ENCODE measurements around the gene BCL7A. TPM values are rescaled to one million over a fixed set of nuclear protein-coding genes. Genes with fewer than 3 reads are reported as not detected.

The BCL7A gene
- total and polyA plus RNA-seq, 10 of the 15 experiments (the other 5 are each of a cell fraction or from before 2014, with no cell fraction given): 0.37 to 17.2 (median 11.7) TPM

DNA sequence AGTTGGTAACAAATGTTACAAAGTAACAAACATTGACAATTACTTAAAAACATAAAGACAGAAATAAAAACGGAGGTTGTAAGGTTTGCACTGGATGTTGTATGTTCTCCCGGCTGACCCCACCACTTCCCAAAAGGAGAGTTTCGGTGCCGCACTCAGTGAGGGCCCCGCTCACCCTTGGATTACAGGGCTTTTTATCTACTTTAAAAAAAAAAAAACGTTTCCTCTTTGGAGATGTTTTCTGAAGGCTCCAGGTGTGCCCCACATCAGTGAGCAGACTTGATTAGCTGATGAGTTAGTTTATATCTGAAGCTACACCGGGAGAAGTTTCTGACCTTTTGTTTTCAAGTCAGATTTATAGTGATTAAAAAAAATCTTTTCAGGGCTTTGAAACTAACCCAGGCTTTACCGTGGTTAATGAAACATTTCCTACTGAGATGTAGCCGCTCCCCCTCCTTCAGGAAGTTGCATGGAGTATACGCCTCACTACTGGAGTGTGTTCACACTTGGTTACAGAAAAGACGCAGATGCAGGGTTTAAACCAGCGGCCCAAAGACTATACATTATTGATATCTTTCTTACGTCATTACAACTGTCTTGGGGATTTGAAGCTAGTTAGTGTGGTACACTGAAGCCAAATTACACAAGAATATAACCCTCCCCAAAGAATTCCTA, 38.0 kb upstream of the BCL7A start:
- POLR2A ChIA-PET: interaction anchor here (1.1 kb wide), 1 partner anchor 9 kb away, joined by 6 read pairs; no protein-coding TSS in a partner anchor
- FAIRE-seq (no peak), ATAC-seq (no peak), DNase-seq (ENCODE audit: low read depth, low spot score) (no peak)
- intact Hi-C loops (cut with micrococcal nuclease; ENCODE audit: unreplicated experiment) (no loop called here), in situ Hi-C loops (cut with MboI) (no loop called here)
- no peak overlapping the region for H3K4me3 ChIP-seq
- CTCF ChIA-PET: interaction anchor here (1.0 to 1.2 kb wide), 3 partner anchors 8 to 172 kb away, joined by 3 to 4 read pairs (median 4); no protein-coding TSS in a partner anchor
- no peak overlapping the region for H3K4me2 ChIP-seq (ENCODE audit: control insufficient read depth, insufficient read depth)
- no peaks in the 10 kb centered on the region for H4K20me1 ChIP-seq (ENCODE audit: control insufficient read depth, insufficient read depth)
- H3K79me2 ChIP-seq (ENCODE audit: control insufficient read depth, insufficient read depth, low read length): no peaks in the 10 kb centered on the region
- TF ChIP-seq, protein P1, sequence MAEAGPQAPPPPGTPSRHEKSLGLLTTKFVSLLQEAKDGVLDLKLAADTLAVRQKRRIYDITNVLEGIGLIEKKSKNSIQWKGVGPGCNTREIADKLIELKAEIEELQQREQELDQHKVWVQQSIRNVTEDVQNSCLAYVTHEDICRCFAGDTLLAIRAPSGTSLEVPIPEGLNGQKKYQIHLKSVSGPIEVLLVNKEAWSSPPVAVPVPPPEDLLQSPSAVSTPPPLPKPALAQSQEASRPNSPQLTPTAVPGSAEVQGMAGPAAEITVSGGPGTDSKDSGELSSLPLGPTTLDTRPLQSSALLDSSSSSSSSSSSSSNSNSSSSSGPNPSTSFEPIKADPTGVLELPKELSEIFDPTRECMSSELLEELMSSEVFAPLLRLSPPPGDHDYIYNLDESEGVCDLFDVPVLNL (IDR thresholded peaks at IDR 0.05; ENCODE audit: low read depth, low read length): no peak
- TF ChIP-seq TCF3 (IDR thresholded peaks at IDR 0.05; ENCODE audit: borderline replicate concordance, insufficient read depth, low read depth, low read length) (no peak), MYB (IDR thresholded peaks at IDR 0.05; ENCODE audit: borderline replicate concordance, low read depth, low read length) (no peak), SMARCA5 (IDR thresholded peaks at IDR 0.05) (no peak), ZNF622 (IDR thresholded peaks at IDR 0.05) (no peak), ZNF274 (IDR thresholded peaks at IDR 0.05; ENCODE audit: insufficient read depth, insufficient read length) (no peak), POLR2AphosphoS5 (IDR thresholded peaks at IDR 0.05; ENCODE audit: low read length) (no peak), PAX8 (IDR thresholded peaks at IDR 0.05) (no peak), POU2F2 (IDR thresholded peaks at IDR 0.05; ENCODE audit: borderline replicate concordance, low read depth, low read length) (no peak), KDM1A (IDR thresholded peaks at IDR 0.05; ENCODE audit: borderline replicate concordance) (no peak)
- SMC1A ChIA-PET (ENCODE audit: uncharacterized antibody, unreplicated experiment): interaction anchor here (0.5 to 1.4 kb wide), 7 partner anchors 8 to 425 kb away, joined by 3 to 5 read pairs (median 4); no protein-coding TSS in a partner anchor
- H2AFZ ChIP-seq (ENCODE audit: control insufficient read depth, low read depth, low read length): no peak overlapping the region
- no TSS peak for BruUV-seq (replicated peaks)
- peaks cover 33% of the 10 kb centered on the region for H3K4me1 ChIP-seq (ENCODE audit: control insufficient read depth, insufficient read depth, low read length)
- H3K9ac ChIP-seq (ENCODE audit: control insufficient read depth, insufficient read depth, low read length): no peak overlapping the region
- WGBS (ENCODE audit: insufficient coverage, insufficient replicate concordance, low lambda C conversion rate, missing lambda C conversion rate): 59% methylated on average over 13 of the region's 13 CpGs
- RAD21 ChIA-PET (ENCODE audit: unreplicated experiment): interaction anchor here (0.8 to 6.2 kb wide), 3 partner anchors 8 to 65 kb away, joined by 3 to 28 read pairs (median 4); partner anchors contain the start of gene CFAP251
- H3K36me3 ChIP-seq (ENCODE audit: control insufficient read depth in 2 of 2, insufficient read depth in 2 of 2, low read length in 1 of 2): no peaks in the 10 kb centered on the region
- no peaks in the 10 kb centered on the region for H3K27me3 ChIP-seq (replicated peaks in 1 of 2; ENCODE audit: control insufficient read depth in 2 of 2, insufficient read depth in 2 of 2, low read length in 1 of 2)
- H3K9me3 ChIP-seq (replicated peaks; ENCODE audit: control insufficient read depth, insufficient read depth, low read length): no peaks in the 10 kb centered on the region
- no peak overlapping the region for H3K27ac ChIP-seq (ENCODE audit: control insufficient read depth, insufficient read depth)

Measured in GM12878 (cell line).